ENCODE results near the gene RASD2.
"Not testable (repeated sequence)": the region's sequence is repeated elsewhere in the genome, so short reads cannot be mapped to it uniquely, and the experiment has no call there.

RASD2 gene

GRCh38 chr22:35540595-35541253 lies at the start of gene RASD2:
Gene RASD2 (plus strand): TSS chr22:35540831. CDS start chr22:35546810, 5,979 bp downstream.
- DNase-seq = no peak

GRCh38 chr22:35491061-35491907 lies 49.3 kb upstream of the RASD2 start:
- not testable (repeated sequence) for DNase-seq

- no peak for DNase-seq
Observed at GRCh38 chr22:35491908-35492380, 48.7 kb upstream of the RASD2 start.

- DNase-seq = no peak
Observed at GRCh38 chr22:35493074-35493473, 47.6 kb upstream of the RASD2 start.

GRCh38 chr22:35495711-35496110 lies 44.9 kb upstream of the RASD2 start:
- not testable (repeated sequence) for DNase-seq

GRCh38 chr22:35496768-35497312 lies 43.8 kb upstream of the RASD2 start:
- DNase-seq = no peak

GRCh38 chr22:35498026-35498800 lies 42.4 kb upstream of the RASD2 start:
- no peak for DNase-seq

- DNase-seq = no peak
Observed at GRCh38 chr22:35502836-35503235, 37.8 kb upstream of the RASD2 start.

GRCh38 chr22:35505399-35506258 lies 35.0 kb upstream of the RASD2 start:
- no peak for DNase-seq

GRCh38 chr22:35506259-35506570 lies 34.4 kb upstream of the RASD2 start:
- DNase-seq = no peak

- DNase-seq = not testable (repeated sequence)
Observed at GRCh38 chr22:35507851-35508250, 32.8 kb upstream of the RASD2 start.

- DNase-seq = no peak
Observed at GRCh38 chr22:35509451-35509850, 31.2 kb upstream of the RASD2 start.

- no peak for DNase-seq
Observed at GRCh38 chr22:35509960-35510359, 30.7 kb upstream of the RASD2 start.

GRCh38 chr22:35510481-35510934 lies 30.1 kb upstream of the RASD2 start:
- no peak for DNase-seq

- DNase-seq = no peak
Observed at GRCh38 chr22:35510951-35511350, 29.7 kb upstream of the RASD2 start.

- DNase-seq = no peak
Observed at GRCh38 chr22:35514366-35514765, 26.3 kb upstream of the RASD2 start.

GRCh38 chr22:35515952-35516351 lies 24.7 kb upstream of the RASD2 start:
- DNase-seq = not testable (repeated sequence)

- DNase-seq = no peak
Observed at GRCh38 chr22:35516723-35517122, 23.9 kb upstream of the RASD2 start.

- no peak for DNase-seq
Observed at GRCh38 chr22:35517207-35517606, 23.4 kb upstream of the RASD2 start.

GRCh38 chr22:35517769-35518530 lies 22.7 kb upstream of the RASD2 start:
- DNase-seq = no peak

- DNase-seq = no peak
Observed at GRCh38 chr22:35518811-35519210, 21.8 kb upstream of the RASD2 start.

Measured in NCI-H1436 treated with DMSO at 0.1 percent for 48 hours (cell line).